GM23248 (cell line): ENCODE data around the gene HARBI1.

ENCODE experiments used
- EZH2 ChIP-seq: fragments of 200-600 bp; sonication (generic); IDR thresholded peaks from 2 replicates; pipeline ENCODE4 v1.6.1; 2018; ENCODE audit warnings: antibody characterized with exemption, mild to moderate bottlenecking; ENCODE audit not compliant: insufficient read depth, poor library complexity, severe bottlenecking
- EZH2phosphoT487 ChIP-seq: fragments of 200-600 bp; sonication (generic); IDR thresholded peaks from 2 replicates; pipeline ENCODE4 v1.6.1; 2018; ENCODE audit warnings: antibody characterized with exemption, moderate library complexity, mild to moderate bottlenecking, low read depth; ENCODE audit not compliant: insufficient read depth

DNA sequence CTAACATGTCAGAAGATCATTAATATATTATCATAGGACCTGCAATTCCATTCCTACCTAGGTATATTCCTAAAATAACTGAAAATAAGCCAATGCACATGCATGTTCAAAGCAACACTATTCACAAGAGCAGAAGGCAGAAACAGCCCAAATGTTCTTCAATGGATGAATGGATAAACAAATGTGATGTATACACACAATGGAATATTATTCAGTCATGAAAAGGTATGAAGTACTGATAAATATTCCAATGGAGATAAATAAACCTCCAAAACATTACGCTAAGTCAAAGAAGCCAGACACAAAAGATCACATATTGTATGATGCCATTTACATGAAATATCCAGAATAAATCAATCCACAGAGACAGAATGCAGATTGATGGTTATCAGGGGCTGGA lies 40.0 kb downstream of the HARBI1 start:
- no peak for TF ChIP-seq EZH2phosphoT487
- no peak for TF ChIP-seq EZH2
